SU-DHL-6 (cell line): ENCODE data around the gene REPS2.

ENCODE experiments used
- EZH2phosphoT487 ChIP-seq: fragments of 200-600 bp; sonication (generic), shearing (Covaris generic); conservative IDR thresholded peaks from 2 replicates; pipeline ENCODE4 v1.6.1; 2018; ENCODE audit warnings: mild to moderate bottlenecking, antibody characterized with exemption, low read length, moderate library complexity, mixed read lengths
- TF ChIP-seq, protein P1 (sequence below): fragments of 200-600 bp; sonication (generic); IDR thresholded peaks from one replicate; pipeline ENCODE4 v1.5.1; 2017; ENCODE audit warnings: antibody characterized with exemption, mild to moderate bottlenecking, low read length, moderate library complexity; ENCODE audit not compliant: insufficient read depth, poor library complexity, severe bottlenecking

DNA sequence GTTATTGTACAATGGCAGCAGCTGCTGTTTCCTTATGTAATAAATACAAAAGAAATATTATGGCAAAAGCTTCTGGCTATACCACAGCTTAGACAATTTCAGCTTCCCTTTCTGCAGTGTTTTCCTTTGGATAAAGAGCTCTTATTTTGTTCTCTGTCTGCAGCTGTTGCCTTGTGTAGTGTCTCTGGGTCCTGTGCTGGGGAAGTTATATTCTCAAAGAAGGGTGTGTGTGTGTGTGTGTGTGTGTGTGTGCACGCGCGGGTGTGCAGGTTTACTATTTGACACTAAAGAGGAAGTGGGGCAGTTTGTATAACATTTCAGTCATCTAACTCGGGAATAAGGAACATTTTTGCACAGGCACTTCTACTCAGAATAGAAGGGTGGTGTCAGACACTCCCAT, 83.6 kb downstream of the REPS2 start:
- TF ChIP-seq, protein P1, sequence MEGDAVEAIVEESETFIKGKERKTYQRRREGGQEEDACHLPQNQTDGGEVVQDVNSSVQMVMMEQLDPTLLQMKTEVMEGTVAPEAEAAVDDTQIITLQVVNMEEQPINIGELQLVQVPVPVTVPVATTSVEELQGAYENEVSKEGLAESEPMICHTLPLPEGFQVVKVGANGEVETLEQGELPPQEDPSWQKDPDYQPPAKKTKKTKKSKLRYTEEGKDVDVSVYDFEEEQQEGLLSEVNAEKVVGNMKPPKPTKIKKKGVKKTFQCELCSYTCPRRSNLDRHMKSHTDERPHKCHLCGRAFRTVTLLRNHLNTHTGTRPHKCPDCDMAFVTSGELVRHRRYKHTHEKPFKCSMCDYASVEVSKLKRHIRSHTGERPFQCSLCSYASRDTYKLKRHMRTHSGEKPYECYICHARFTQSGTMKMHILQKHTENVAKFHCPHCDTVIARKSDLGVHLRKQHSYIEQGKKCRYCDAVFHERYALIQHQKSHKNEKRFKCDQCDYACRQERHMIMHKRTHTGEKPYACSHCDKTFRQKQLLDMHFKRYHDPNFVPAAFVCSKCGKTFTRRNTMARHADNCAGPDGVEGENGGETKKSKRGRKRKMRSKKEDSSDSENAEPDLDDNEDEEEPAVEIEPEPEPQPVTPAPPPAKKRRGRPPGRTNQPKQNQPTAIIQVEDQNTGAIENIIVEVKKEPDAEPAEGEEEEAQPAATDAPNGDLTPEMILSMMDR: no peak
- TF ChIP-seq EZH2phosphoT487: no peak
